PFSK-1 (cell line): ENCODE measurements around the gene CDC20B.
A peak's percentile ranks its signal among the peaks of the same experiment; 100 is the strongest.

ENCODE experiments used
- FOXP2 ChIP-seq: optimal IDR thresholded peaks from 2 replicates; pipeline ENCODE3; 2011; ENCODE audit warnings: borderline replicate concordance, control low read depth, inconsistent platforms; ENCODE audit not compliant: insufficient read depth; ENCODE audit errors: extremely low read length, extremely low read depth
- POLR2AphosphoS5 ChIP-seq: IDR thresholded peaks from 2 replicates; pipeline ENCODE4 v1.6.1; 2012; ENCODE audit warnings: low read depth, mild to moderate bottlenecking, control low read depth, low read length, moderate library complexity
- REST ChIP-seq, 2 experiments: IDR thresholded peaks; 2 replicates each; pipeline versions ENCODE4 v1.6.1 to v1.8.0; 2011 to 2012; ENCODE audit warnings: low read depth in 2 of 2, low read length in 2 of 2, control low read depth in 1 of 2, inconsistent platforms in 1 of 2, mild to moderate bottlenecking in 1 of 2, moderate library complexity in 1 of 2; ENCODE audit not compliant: insufficient read depth in 1 of 2
- SIN3A ChIP-seq: IDR thresholded peaks from 2 replicates; pipeline ENCODE4 v1.6.1; 2012; ENCODE audit warnings: mild to moderate bottlenecking, low read length, moderate library complexity, borderline replicate concordance; ENCODE audit not compliant: insufficient read depth
- TAF1 ChIP-seq: IDR thresholded peaks from 2 replicates; pipeline ENCODE4 v1.6.1; 2012; ENCODE audit warnings: low read length, control low read depth, borderline replicate concordance; ENCODE audit not compliant: insufficient read depth

CDC20B gene

DNA sequence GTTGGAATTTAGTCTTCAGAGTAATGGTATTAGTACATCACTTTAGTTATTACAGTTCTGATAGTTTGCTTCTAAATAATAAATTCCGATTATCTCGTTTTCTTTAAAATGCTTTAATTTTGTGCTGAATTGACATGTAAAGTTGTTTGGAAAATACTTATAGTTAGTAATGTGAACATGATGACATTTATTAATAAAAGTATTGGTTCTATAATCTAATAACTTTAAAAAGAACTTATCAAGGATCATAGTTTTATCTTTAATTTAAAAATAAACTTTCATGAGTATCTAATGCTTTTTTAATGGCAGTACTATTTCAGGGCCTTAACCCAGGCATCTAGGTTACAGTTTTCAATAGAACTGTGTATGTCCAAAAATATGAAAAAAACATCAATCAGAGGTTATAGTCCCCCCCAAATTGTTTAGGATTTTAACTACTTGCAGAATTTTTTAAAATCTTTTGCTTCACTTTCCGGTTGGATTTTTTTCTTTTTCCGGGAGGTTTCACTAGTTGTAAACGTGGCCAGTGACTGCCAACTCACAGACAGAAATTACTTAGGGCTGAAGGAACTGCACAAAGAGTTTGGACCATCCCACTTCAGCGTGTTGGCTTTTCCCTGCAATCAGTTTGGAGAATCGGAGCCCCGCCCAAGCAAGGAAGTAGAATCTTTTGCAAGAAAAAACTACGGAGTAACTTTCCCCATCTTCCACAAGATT lies 12.3 kb downstream of the CDC20B start:
- TF ChIP-seq SIN3A (no peak), TAF1 (peak; percentile 67; the same call in 1 of the 2 replicates), REST (IDR thresholded peaks at IDR 0.05; ENCODE audit: insufficient read depth in 1 of 2, low read depth in 2 of 2, low read length in 2 of 2) (no peak), FOXP2 (no peak), POLR2AphosphoS5 (peak; percentile 72; the same call in 1 of the 2 replicates)

- TF ChIP-seq REST (IDR thresholded peaks at IDR 0.05; ENCODE audit: insufficient read depth in 1 of 2, low read depth in 2 of 2, low read length in 2 of 2) (no peak), POLR2AphosphoS5 (peak; percentile 71; the same call in 1 of the 2 replicates)
These were observed 13.0 kb downstream of the CDC20B start, which contains the start of gene GPX8 for GRCh38 chr5:55159763-55160492. GPX8 (plus strand) TSS chr5:55160171; CDS start chr5:55160193, 22 bp downstream.

- TF ChIP-seq REST (IDR thresholded peaks at IDR 0.05; ENCODE audit: insufficient read depth in 1 of 2, low read depth in 2 of 2, low read length in 2 of 2) = no peak
- no peak for TF ChIP-seq SIN3A
- TF ChIP-seq TAF1 = no peak
- no peak for TF ChIP-seq POLR2AphosphoS5
- TF ChIP-seq FOXP2 = no peak
These were observed 18.1 kb downstream of the CDC20B start for GRCh38 chr5:55154873-55155272.

GRCh38 chr5:55151923-55152842 lies 20.8 kb downstream of the CDC20B start:
- TF ChIP-seq REST (IDR thresholded peaks at IDR 0.05; ENCODE audit: insufficient read depth in 1 of 2, low read depth in 2 of 2, low read length in 2 of 2) (no peak), FOXP2 (no peak), POLR2AphosphoS5 (no peak), TAF1 (no peak), SIN3A (no peak)
